Activated CD4-positive, alpha-beta T cell treated with anti-CD3 and anti-CD28 coated beads, Interleukin-2, amount 10 ng/mL, durations not matched to agents 7 days and 5 days (primary cell): ENCODE data around the gene PTPN7. TPM values are rescaled to one million over a fixed set of nuclear protein-coding genes. Genes with fewer than 3 reads are reported as not detected.

Experiments used
- CTCF ChIA-PET: fragments of 350-600 bp; sonication (Branson Sonifier 250); formaldehyde crosslinking; loops from one replicate; lab custom pipeline; 2021; ENCODE audit warnings: antibody characterized with exemption; lab: Charles Lee
- POLR2A ChIA-PET: fragments of 350-600 bp; sonication (Branson Sonifier 250); formaldehyde crosslinking; loops from one replicate; lab custom pipeline; 2021; ENCODE audit warnings: antibody characterized with exemption; lab: Charles Lee
- DNase-seq: peaks from one replicate; pipeline ENCODE4 v3.0.0-alpha.2; 2020
- H3K27ac Mint-ChIP-seq: one replicate; pipeline ENCODE4 v1.8.0; 2021; ENCODE audit warnings: mild to moderate bottlenecking, moderate library complexity, mixed read lengths
- H3K27me3 Mint-ChIP-seq: one replicate; pipeline ENCODE4 v1.8.0; 2021; ENCODE audit warnings: mixed read lengths
- H3K36me3 Mint-ChIP-seq: one replicate; pipeline ENCODE4 v1.8.0; 2021; ENCODE audit warnings: low read depth, mixed read lengths
- H3K4me1 Mint-ChIP-seq: one replicate; pipeline ENCODE4 v1.8.0; 2021; ENCODE audit warnings: mixed read lengths
- H3K4me3 Mint-ChIP-seq: one replicate; pipeline ENCODE4 v1.8.0; 2021; ENCODE audit warnings: mild to moderate bottlenecking, moderate library complexity, mixed read lengths
- H3K9me3 Mint-ChIP-seq: one replicate; pipeline ENCODE4 v1.8.0; 2021; ENCODE audit warnings: mixed read lengths
- total RNA-seq, 2 experiments: library from RNA; stranded (reverse); gene quantifications; one replicate each; pipeline ENCODE4 v1.2.3, GENCODE V29; 2021

Gene PTPN7
- 100 to 1,000 TPM; 183 to 188 TPM for total RNA-seq

- H3K4me3 Mint-ChIP-seq: peak within 1 kb of the TSS; percentile 95
- H3K27me3 Mint-ChIP-seq: no peaks in the 10 kb centered on the region
- ChIA-PET POLR2A (interaction anchor here (0.6 to 1.2 kb wide), 5 partner anchors 13 to 807 kb away, joined by 3 to 7 read pairs (median 4); partner anchors contain the start of gene UBE2T), CTCF (interaction anchor here (0.6 to 4.0 kb wide), 11 partner anchors 8 to 155 kb away, joined by 3 to 35 read pairs (median 4); partner anchors contain the start of gene ARL8A)
- H3K36me3 Mint-ChIP-seq: peaks cover 39% of the 10 kb centered on the region
- H3K27ac Mint-ChIP-seq: peak within 1 kb of the TSS; percentile 97
- DNase-seq: peak; percentile 80
- no peaks in the 10 kb centered on the region for H3K9me3 Mint-ChIP-seq
- H3K4me1 Mint-ChIP-seq: peaks cover 90% of the 10 kb centered on the region
These were observed at the start of gene PTPN7 for GRCh38 chr1:202160377-202160940. TSS of gene PTPN7 (minus strand) at chr1:202160602. CDS start at chr1:202159402, 1,200 bp downstream.

- H3K9me3 Mint-ChIP-seq: no peaks in the 10 kb centered on the region
- peaks cover 3% of the 10 kb centered on the region for H3K4me1 Mint-ChIP-seq
- no peak overlapping the region for H3K27ac Mint-ChIP-seq
- H3K36me3 Mint-ChIP-seq: no peaks in the 10 kb centered on the region
- ChIA-PET CTCF (interaction anchor here (0.6 kb wide), 1 partner anchor 283 kb away, joined by 3 read pairs; no protein-coding TSS in a partner anchor), POLR2A (no interaction called here)
- H3K27me3 Mint-ChIP-seq: peaks cover 19% of the 10 kb centered on the region
- H3K4me3 Mint-ChIP-seq: no peak overlapping the region
- DNase-seq: no peak
These were observed 48.0 kb upstream of the PTPN7 start for GRCh38 chr1:202208351-202208857.

- CTCF ChIA-PET: no interaction called here
These were observed 46.9 kb upstream of the PTPN7 start for GRCh38 chr1:202207292-202207691.

GRCh38 chr1:202205523-202206190 lies 45.3 kb upstream of the PTPN7 start:
- no peaks in the 10 kb centered on the region for H3K9me3 Mint-ChIP-seq
- no peak overlapping the region for H3K27ac Mint-ChIP-seq
- H3K4me1 Mint-ChIP-seq: peaks cover 13% of the 10 kb centered on the region
- CTCF ChIA-PET: interaction anchor here (0.6 kb wide), 1 partner anchor 146 kb away, joined by 5 read pairs; no protein-coding TSS in a partner anchor
- no peaks in the 10 kb centered on the region for H3K36me3 Mint-ChIP-seq
- H3K4me3 Mint-ChIP-seq: no peak overlapping the region
- H3K27me3 Mint-ChIP-seq: peaks cover under 1% of the 10 kb centered on the region
- no peak for DNase-seq
- POLR2A ChIA-PET: no interaction called here

More at GRCh38 chr1:202207292-202207691, 46.9 kb upstream of the PTPN7 start:
- Mint-ChIP-seq H3K27ac (no peak overlapping the region), H3K36me3 (no peaks in the 10 kb centered on the region), H3K9me3 (no peaks in the 10 kb centered on the region), H3K4me3 (no peak overlapping the region), H3K4me1 (peaks cover 3% of the 10 kb centered on the region), H3K27me3 (peaks cover 8% of the 10 kb centered on the region)
- POLR2A ChIA-PET: no interaction called here
- no peak for DNase-seq

GRCh38 chr1:202204065-202204464 lies 43.7 kb upstream of the PTPN7 start:
- CTCF ChIA-PET: interaction anchor here (0.9 kb wide), 1 partner anchor 11 kb away, joined by 4 read pairs; the partner anchor contains the start of gene LGR6
- POLR2A ChIA-PET: no interaction called here
- peaks cover 2% of the 10 kb centered on the region for H3K27me3 Mint-ChIP-seq
- no peaks in the 10 kb centered on the region for H3K9me3 Mint-ChIP-seq
- H3K27ac Mint-ChIP-seq: no peak overlapping the region
- H3K4me3 Mint-ChIP-seq: no peak overlapping the region
- peaks cover 20% of the 10 kb centered on the region for H3K4me1 Mint-ChIP-seq
- DNase-seq: no peak
- H3K36me3 Mint-ChIP-seq: no peaks in the 10 kb centered on the region

GRCh38 chr1:202203238-202204039 lies 43.0 kb upstream of the PTPN7 start:
- Mint-ChIP-seq H3K4me1 (peaks cover 26% of the 10 kb centered on the region), H3K36me3 (no peaks in the 10 kb centered on the region), H3K27ac (no peak overlapping the region), H3K27me3 (peaks cover 2% of the 10 kb centered on the region), H3K9me3 (no peaks in the 10 kb centered on the region), H3K4me3 (no peak overlapping the region)
- POLR2A ChIA-PET: no interaction called here
- CTCF ChIA-PET: interaction anchor here (0.6 to 0.9 kb wide), 2 partner anchors 10 to 315 kb away, joined by 3 to 4 read pairs; partner anchors contain the start of gene LGR6
- no peak for DNase-seq

- H3K9me3 Mint-ChIP-seq: no peaks in the 10 kb centered on the region
- H3K4me3 Mint-ChIP-seq: no peak overlapping the region
- no peak for DNase-seq
- peaks cover 5% of the 10 kb centered on the region for H3K27me3 Mint-ChIP-seq
- no peak overlapping the region for H3K27ac Mint-ChIP-seq
- peaks cover 33% of the 10 kb centered on the region for H3K4me1 Mint-ChIP-seq
- POLR2A ChIA-PET: no interaction called here
- H3K36me3 Mint-ChIP-seq: no peaks in the 10 kb centered on the region
- CTCF ChIA-PET: interaction anchor here (0.6 kb wide), 1 partner anchor 316 kb away, joined by 3 read pairs; no protein-coding TSS in a partner anchor
These were observed 42.2 kb upstream of the PTPN7 start for GRCh38 chr1:202202500-202203168.

GRCh38 chr1:202201971-202202370 lies 41.6 kb upstream of the PTPN7 start:
- peaks cover 7% of the 10 kb centered on the region for H3K27me3 Mint-ChIP-seq
- CTCF ChIA-PET: no interaction called here
- H3K4me3 Mint-ChIP-seq: no peak overlapping the region
- no peaks in the 10 kb centered on the region for H3K36me3 Mint-ChIP-seq
- no peak for DNase-seq
- H3K27ac Mint-ChIP-seq: no peak overlapping the region
- POLR2A ChIA-PET: no interaction called here
- peaks cover 33% of the 10 kb centered on the region for H3K4me1 Mint-ChIP-seq
- H3K9me3 Mint-ChIP-seq: no peaks in the 10 kb centered on the region

- CTCF ChIA-PET: interaction anchor here (0.6 to 0.9 kb wide), 2 partner anchors 12 to 76 kb away, joined by 3 to 5 read pairs; no protein-coding TSS in a partner anchor
- no peak overlapping the region for H3K4me3 Mint-ChIP-seq
These were observed 40.9 kb upstream of the PTPN7 start for GRCh38 chr1:202201266-202201665.

GRCh38 chr1:202200669-202201068 lies 40.3 kb upstream of the PTPN7 start:
- Mint-ChIP-seq H3K27ac (no peak overlapping the region), H3K4me1 (peaks cover 33% of the 10 kb centered on the region)
- CTCF ChIA-PET: interaction anchor here (0.6 to 1.0 kb wide), 3 partner anchors 10 to 75 kb away, joined by 3 to 5 read pairs (median 3); no protein-coding TSS in a partner anchor

More at GRCh38 chr1:202201266-202201665, 40.9 kb upstream of the PTPN7 start:
- Mint-ChIP-seq H3K4me1 (peaks cover 33% of the 10 kb centered on the region), H3K27me3 (peaks cover 13% of the 10 kb centered on the region), H3K36me3 (no peaks in the 10 kb centered on the region), H3K9me3 (no peaks in the 10 kb centered on the region), H3K27ac (no peak overlapping the region)
- POLR2A ChIA-PET: no interaction called here
- DNase-seq: no peak

GRCh38 chr1:202200112-202200548 lies 39.7 kb upstream of the PTPN7 start:
- Mint-ChIP-seq H3K27me3 (peaks cover 23% of the 10 kb centered on the region), H3K9me3 (no peaks in the 10 kb centered on the region), H3K27ac (no peak overlapping the region), H3K4me1 (peaks cover 33% of the 10 kb centered on the region), H3K4me3 (no peak overlapping the region), H3K36me3 (no peaks in the 10 kb centered on the region)
- DNase-seq: no peak
- ChIA-PET CTCF (interaction anchor here (1.0 to 1.2 kb wide), 2 partner anchors 10 to 11 kb away, joined by 3 read pairs; no protein-coding TSS in a partner anchor), POLR2A (no interaction called here)

More at GRCh38 chr1:202200669-202201068, 40.3 kb upstream of the PTPN7 start:
- peaks cover 18% of the 10 kb centered on the region for H3K27me3 Mint-ChIP-seq
- DNase-seq: no peak
- POLR2A ChIA-PET: no interaction called here
- H3K9me3 Mint-ChIP-seq: no peaks in the 10 kb centered on the region
- no peaks in the 10 kb centered on the region for H3K36me3 Mint-ChIP-seq
- no peak overlapping the region for H3K4me3 Mint-ChIP-seq
